Small intestine (tissue), 7 donors: ENCODE data around the gene FBN1. TPM values are rescaled to one million over a fixed set of nuclear protein-coding genes. Genes with fewer than 3 reads are reported as not detected.

Experiments
- DNase-seq, 2 donors: peaks; one replicate each; pipeline versions ENCODE4 v3.0.0 to v3.0.0-alpha.2; 2013
- FAIRE-seq: peaks from 2 replicates; lab custom pipeline; 2012; peaks lifted over from hg19 to GRCh38; lab: Jason Lieb, UNC
- H3K27ac ChIP-seq, 3 donors: one replicate each; pipeline ENCODE4 v1.5.1; 2013; ENCODE audit warnings: low read length in 2 of 3, mild to moderate bottlenecking in 2 of 3, control low read depth in 1 of 3, inconsistent platforms in 1 of 3, low read depth in 1 of 3, moderate library complexity in 1 of 3
- H3K27me3 ChIP-seq, 3 donors: one replicate each; pipeline ENCODE4 v1.6.1; 2013; ENCODE audit warnings: low read length in 3 of 3, inconsistent platforms in 1 of 3; ENCODE audit not compliant: control insufficient read depth in 3 of 3, insufficient read depth in 3 of 3
- H3K36me3 ChIP-seq, 3 donors: one replicate each; pipeline ENCODE4 v1.6.1; 2013; ENCODE audit warnings: low read length in 3 of 3, inconsistent platforms in 1 of 3, low read depth in 1 of 3, mild to moderate bottlenecking in 1 of 3, moderate library complexity in 1 of 3; ENCODE audit not compliant: control insufficient read depth in 3 of 3, insufficient read depth in 2 of 3
- H3K4me1 ChIP-seq, 3 donors: one replicate each; pipeline ENCODE4 v1.6.1; 2013; ENCODE audit warnings: low read length in 2 of 3, inconsistent platforms in 1 of 3, low read depth in 1 of 3, mild to moderate bottlenecking in 1 of 3, moderate library complexity in 1 of 3; ENCODE audit not compliant: control insufficient read depth in 3 of 3, insufficient read depth in 2 of 3
- H3K4me3 ChIP-seq, 3 donors: one replicate each; pipeline ENCODE4 v1.5.1; 2013; ENCODE audit warnings: low read length in 3 of 3, control low read depth in 1 of 3, inconsistent platforms in 1 of 3, low read depth in 1 of 3, mild to moderate bottlenecking in 1 of 3, moderate library complexity in 1 of 3
- H3K9me3 ChIP-seq, 2 donors: one replicate each; pipeline ENCODE4 v1.6.1; 2013; ENCODE audit warnings: low read depth in 1 of 2, low read length in 1 of 2; ENCODE audit not compliant: control insufficient read depth in 2 of 2, insufficient read depth in 1 of 2
- WGBS, 3 donors: extraction: QIAGEN DNeasy Blood & Tissue Kit; methylation state at CpG; one replicate each; pipeline ENCODE4 v1.1.7; 2013; 5-methylcytosine and 5-hydroxymethylcytosine counted together
- polyA plus RNA-seq, 4 donors: library from polyadenylated mRNA; stranded (reverse) in 3 of 4; unstranded in 1 of 4; fragments of 200-250 nt in 3 of 4; fragments of 120-200 nt in 1 of 4; gene quantifications; one replicate each; pipeline versions ENCODE4 v1.2.1 to v1.2.3, GENCODE V29; 2013
- donor health status: healthy with polysubstance abuse.
- donor health status: control.
- donor health status: control.
- donor health status: Bipolar disorder and iron deficiency.
- donor health status: healthy.

The FBN1 gene
- polyA plus RNA-seq, 4 donors = 1.1 to 33.9 (median 11.3) TPM

DNA sequence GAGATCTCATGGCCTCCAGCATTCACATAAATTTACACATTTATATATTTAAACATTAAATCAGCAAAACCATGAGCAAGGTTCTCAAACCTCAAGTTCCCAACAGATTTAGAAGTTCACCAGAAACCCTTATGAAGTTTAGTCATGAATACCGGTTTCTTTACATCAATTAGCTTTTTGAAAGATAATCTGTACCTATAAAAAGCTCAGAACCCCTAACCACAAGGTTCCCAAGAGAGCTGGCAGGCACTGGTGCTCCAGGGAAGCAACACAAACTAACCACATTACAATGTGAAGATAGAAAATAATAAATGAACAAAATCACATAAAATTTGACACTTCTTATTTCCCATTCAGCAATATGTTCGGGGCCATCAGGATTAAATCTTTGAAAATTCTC, 150.9 kb downstream of the FBN1 start:
- Histone ChIP-seq H3K36me3 (peaks cover 0 to 7% (median 0%) of the 10 kb centered on the region in 3 donors), H3K4me1 (no peaks in the 10 kb centered on the region), H3K9me3 (no peaks in the 10 kb centered on the region), H3K4me3 (no peak overlapping the region), H3K27me3 (no peaks in the 10 kb centered on the region), H3K27ac (no peak overlapping the region)
- DNase-seq (no peak), FAIRE-seq (no peak)
- WGBS, 3 donors = 82 to 84% (median 83%) methylated on average over 2 of the region's 2 CpGs

GRCh38 chr15:48493763-48494225, 151.7 kb downstream of the FBN1 start:
- no peaks in the 10 kb centered on the region for H3K27me3 ChIP-seq
- DNase-seq (no peak), FAIRE-seq (no peak)
- no peaks in the 10 kb centered on the region for H3K4me1 ChIP-seq
- 70 to 85% (median 73%) methylated on average over 4 of the region's 4 CpGs for WGBS, 3 donors
- H3K27ac ChIP-seq = no peak overlapping the region
- no peak overlapping the region for H3K4me3 ChIP-seq
- H3K9me3 ChIP-seq = no peaks in the 10 kb centered on the region
- peaks cover 0 to 6% (median 0%) of the 10 kb centered on the region in 3 donors for H3K36me3 ChIP-seq

GRCh38 chr15:48493084-48493762, 152.3 kb downstream of the FBN1 start:
- FAIRE-seq (no peak), DNase-seq (no peak)
- H3K27me3 ChIP-seq = no peaks in the 10 kb centered on the region
- no peak overlapping the region for H3K27ac ChIP-seq
- H3K9me3 ChIP-seq = no peaks in the 10 kb centered on the region
- H3K36me3 ChIP-seq = peaks cover 0 to 3% (median 0%) of the 10 kb centered on the region in 3 donors
- no peak overlapping the region for H3K4me3 ChIP-seq
- no peaks in the 10 kb centered on the region for H3K4me1 ChIP-seq
- 75 to 93% (median 82%) methylated on average over 1 of the region's 1 CpG for WGBS, 3 donors

- DNase-seq (no peak), FAIRE-seq (no peak)
- H3K36me3 ChIP-seq = peaks cover 0 to 3% (median 0%) of the 10 kb centered on the region in 3 donors
- no peaks in the 10 kb centered on the region for H3K27me3 ChIP-seq
- no peaks in the 10 kb centered on the region for H3K4me1 ChIP-seq
- H3K4me3 ChIP-seq = no peak overlapping the region
- H3K27ac ChIP-seq = no peak overlapping the region
- 59 to 87% (median 78%) methylated on average over 2 of the region's 2 CpGs for WGBS, 3 donors
- H3K9me3 ChIP-seq = no peaks in the 10 kb centered on the region
These were observed 159.3 kb downstream of the FBN1 start for GRCh38 chr15:48486228-48486627.

DNA sequence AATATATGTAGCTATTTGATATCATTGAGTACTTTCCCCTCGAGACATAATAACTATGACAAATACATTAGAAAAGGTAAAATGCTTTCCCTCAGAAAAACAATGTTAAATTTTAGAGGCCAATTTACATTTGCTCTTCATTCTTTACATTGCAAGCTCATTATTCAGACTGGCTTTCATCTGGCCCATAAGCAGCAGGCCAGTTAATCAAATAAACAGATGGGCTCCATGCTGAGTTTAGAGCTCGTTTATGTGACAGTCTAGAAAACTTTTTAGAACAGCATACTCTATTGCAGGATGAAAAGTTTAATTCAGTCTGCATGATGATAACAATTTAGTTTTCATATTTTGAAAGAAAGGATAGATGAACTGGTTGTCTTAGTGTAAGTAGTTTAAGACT, 163.7 kb downstream of the FBN1 start:
- no peaks in the 10 kb centered on the region for H3K27me3 ChIP-seq
- H3K4me1 ChIP-seq = no peaks in the 10 kb centered on the region
- H3K36me3 ChIP-seq = no peaks in the 10 kb centered on the region
- no peaks in the 10 kb centered on the region for H3K9me3 ChIP-seq
- 60 to 67% (median 64%) methylated on average over 2 of the region's 2 CpGs for WGBS, 3 donors
- DNase-seq (no peak), FAIRE-seq (no peak)
- H3K27ac ChIP-seq = no peak overlapping the region
- no peak overlapping the region for H3K4me3 ChIP-seq

GRCh38 chr15:48479751-48480150, 165.8 kb downstream of the FBN1 start:
- DNase-seq = no peak
- 90 to 93% (median 92%) methylated on average over 2 of the region's 2 CpGs for WGBS, 3 donors
- Histone ChIP-seq H3K9me3 (no peaks in the 10 kb centered on the region), H3K27ac (no peak overlapping the region), H3K27me3 (no peaks in the 10 kb centered on the region), H3K4me1 (no peaks in the 10 kb centered on the region), H3K4me3 (no peak overlapping the region), H3K36me3 (no peaks in the 10 kb centered on the region)
- FAIRE-seq = no peak

DNA sequence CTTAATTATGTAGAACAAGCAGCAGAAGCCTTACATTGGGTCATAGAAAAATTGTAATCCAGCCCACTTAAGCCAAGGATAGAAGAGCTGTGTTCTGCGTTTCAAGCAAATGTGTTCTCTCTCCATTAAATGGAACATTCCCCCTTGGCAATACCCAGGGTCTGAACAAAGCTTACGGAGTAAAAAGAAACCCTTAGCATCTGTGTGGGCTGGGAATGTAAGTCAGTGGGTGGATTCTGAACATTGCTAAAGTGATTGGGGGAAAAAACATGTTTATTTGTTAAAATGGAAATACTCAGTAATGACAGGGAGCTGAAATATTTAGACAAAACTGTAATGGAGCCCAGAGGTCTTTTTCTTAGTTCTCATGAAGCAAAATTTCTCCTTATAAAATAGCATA, 166.9 kb downstream of the FBN1 start:
- Histone ChIP-seq H3K27ac (no peak overlapping the region), H3K4me3 (no peak overlapping the region), H3K4me1 (no peaks in the 10 kb centered on the region), H3K27me3 (no peaks in the 10 kb centered on the region), H3K9me3 (no peaks in the 10 kb centered on the region), H3K36me3 (no peaks in the 10 kb centered on the region)
- 77 to 91% (median 80%) methylated on average over 2 of the region's 2 CpGs for WGBS, 3 donors
- DNase-seq (no peak), FAIRE-seq (no peak)

GRCh38 chr15:48477795-48478360, 167.6 kb downstream of the FBN1 start:
- WGBS, 3 donors = 72 to 81% (median 75%) methylated on average over 6 of the region's 6 CpGs
- no peaks in the 10 kb centered on the region for H3K4me1 ChIP-seq
- DNase-seq = no peak
- H3K36me3 ChIP-seq = no peaks in the 10 kb centered on the region
- no peak overlapping the region for H3K4me3 ChIP-seq
- FAIRE-seq = no peak
- H3K27ac ChIP-seq = no peak overlapping the region
- no peaks in the 10 kb centered on the region for H3K27me3 ChIP-seq
- H3K9me3 ChIP-seq = no peaks in the 10 kb centered on the region
